ENCODE measurements around the gene SPART.

Gene SPART

DNA sequence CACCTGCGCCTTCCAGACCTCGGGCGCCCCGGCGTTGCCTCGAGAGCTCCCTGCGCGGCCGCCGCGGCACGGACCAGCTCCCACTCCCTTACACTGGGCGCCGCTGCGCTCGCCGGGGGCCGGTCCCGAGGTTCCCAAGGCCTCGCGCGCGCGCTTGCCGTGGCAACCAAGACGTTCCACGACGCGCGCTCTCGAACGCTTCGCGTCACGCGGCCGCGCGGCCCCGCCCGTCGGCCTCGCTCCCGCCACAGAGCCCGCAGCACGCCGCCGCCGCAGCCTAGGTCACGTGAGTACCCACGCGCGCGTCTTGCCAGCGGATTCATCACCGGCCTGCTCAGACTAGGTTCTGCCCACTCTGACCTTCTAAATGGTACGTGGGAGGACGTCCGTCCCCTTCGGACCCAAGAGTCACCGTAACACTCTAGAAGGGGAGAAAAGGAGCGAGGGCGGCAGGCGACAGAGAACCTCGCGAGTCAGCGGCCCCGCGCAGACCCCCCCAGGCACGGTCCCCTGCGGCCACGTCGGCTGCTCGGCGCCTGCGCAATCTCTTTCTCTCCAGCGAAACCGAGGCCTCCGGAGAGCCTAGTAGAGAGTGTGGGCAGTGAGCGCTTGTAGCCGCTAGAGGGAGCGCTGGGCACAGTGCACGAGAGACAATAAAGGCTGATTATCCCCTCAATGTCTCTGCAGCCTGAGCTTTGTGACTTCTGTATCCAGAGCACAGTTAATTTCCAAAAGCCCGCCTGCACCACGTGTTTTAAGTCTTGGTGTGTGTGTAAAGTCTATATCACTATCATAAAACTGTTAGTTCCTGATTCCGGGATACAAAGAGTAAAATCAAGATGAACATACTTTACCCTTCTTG lies at the start of gene SPART:
SPART (minus strand) TSS at position 173 of the 862 bp plus-strand sequence. CDS start 10,564 bp downstream, outside the sequence.
- DNase-seq: peak; percentile 93

DNA sequence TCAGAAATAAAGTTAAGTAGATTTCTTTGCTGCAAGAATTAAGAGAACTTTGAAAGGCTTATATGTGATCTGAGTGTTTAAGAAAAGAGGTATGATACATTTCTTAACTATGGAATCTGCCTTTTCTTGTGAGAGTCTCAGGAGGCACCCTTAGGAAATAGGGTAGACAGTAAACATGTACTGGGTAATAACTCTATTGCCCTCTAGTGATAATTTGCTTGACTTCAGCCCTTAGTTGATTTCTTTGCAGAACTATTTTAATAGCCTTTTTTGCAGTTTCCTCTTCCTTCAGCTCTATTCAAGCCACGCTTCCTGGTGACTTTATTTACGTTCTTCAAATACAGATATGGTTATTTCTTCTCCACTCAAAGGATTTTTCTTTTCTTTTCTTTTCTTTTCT lies 49.1 kb upstream of the SPART start:
- DNase-seq: no peak

GRCh38 chr13:36385489-36385888 lies 39.3 kb upstream of the SPART start:
- DNase-seq: no peak

- no peak for DNase-seq
These were observed 35.8 kb upstream of the SPART start for GRCh38 chr13:36382030-36382429.

DNA sequence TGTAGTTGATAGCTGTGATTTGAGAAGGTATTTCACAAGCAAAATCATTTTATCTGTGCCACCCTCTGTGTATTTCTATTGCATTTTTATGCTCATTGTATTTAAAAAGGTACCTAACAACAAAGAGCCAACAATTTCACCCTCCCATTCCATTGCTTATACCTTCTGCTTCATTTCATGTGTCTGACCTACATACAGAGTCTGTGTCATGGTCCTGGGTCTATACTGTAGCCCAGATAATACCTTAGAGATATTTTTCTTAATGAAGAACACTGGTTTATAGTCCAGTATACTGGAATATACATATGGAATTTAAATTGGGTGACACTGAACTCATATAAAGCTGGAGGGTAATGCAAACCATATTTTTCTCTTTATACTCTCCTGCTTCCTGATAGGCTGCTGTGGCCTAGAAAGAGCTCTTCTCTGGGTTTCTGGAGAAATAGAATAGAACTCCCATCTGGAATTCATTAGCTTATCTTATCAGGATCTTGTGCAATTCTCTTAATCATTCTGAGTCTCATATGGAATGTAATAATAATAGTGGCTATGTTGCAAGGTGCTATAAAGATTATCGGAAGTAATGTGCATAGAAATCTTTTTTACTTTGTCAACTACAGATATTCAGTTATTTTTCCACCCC lies 31.8 kb upstream of the SPART start:
- DNase-seq: no peak

- DNase-seq: no peak
These were observed 27.9 kb upstream of the SPART start for GRCh38 chr13:36374063-36374462.

GRCh38 chr13:36371185-36371584 lies 25.0 kb upstream of the SPART start:
- DNase-seq: no peak

DNA sequence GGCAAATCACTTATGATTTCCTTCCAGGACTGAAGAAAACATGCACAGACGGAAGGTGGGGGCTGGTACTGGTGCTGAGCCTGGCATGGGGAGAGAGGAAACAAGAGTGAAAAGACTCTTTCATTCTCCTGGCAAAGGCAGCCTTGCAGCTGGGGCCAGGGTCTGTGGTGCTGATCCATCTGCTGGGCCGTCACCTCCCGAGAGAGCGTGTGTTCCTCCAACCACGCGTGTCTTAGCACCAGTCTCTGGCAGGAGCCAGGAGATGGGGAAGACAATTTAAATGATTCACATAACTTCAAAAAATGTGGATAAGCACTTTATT lies 23.9 kb upstream of the SPART start:
- DNase-seq: no peak

DNA sequence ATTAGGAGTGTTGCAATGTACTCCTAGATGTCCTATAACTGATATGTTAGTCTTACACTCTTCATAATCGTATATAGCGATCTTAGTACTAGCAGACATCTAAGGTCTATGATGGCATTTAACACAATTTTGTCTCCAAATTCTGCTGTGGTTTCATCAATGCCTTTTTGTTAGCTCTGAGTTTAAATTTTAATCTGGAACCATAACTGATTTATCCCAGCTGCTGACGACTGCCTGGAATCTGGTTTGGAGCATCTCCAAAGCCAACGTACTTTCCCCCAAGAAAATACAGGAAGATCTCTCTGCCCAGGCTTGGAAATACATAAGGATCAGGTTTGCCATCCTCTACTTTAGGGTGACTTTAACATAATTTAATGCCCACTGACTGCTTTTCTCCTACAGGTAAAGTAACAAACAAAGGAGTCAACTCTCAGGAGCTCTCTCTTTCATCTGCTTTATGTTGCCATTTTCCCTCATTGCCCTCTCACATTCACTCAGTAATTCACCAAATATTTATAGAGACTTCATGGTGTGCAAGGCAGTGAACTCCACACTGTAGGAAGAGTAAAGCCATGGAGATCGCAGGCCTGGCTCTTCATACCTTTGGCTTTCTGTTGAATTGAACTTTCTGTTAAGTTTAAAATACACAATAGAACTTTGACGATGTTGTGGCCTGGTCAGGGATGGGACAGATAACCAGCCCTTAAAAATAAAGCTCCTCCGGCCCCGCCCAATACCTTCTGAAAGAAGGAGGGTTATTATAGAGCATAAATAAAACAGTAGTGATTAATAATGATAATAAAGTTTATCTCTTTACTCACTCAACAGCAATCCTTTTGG lies 23.3 kb upstream of the SPART start:
- no peak for DNase-seq

DNA sequence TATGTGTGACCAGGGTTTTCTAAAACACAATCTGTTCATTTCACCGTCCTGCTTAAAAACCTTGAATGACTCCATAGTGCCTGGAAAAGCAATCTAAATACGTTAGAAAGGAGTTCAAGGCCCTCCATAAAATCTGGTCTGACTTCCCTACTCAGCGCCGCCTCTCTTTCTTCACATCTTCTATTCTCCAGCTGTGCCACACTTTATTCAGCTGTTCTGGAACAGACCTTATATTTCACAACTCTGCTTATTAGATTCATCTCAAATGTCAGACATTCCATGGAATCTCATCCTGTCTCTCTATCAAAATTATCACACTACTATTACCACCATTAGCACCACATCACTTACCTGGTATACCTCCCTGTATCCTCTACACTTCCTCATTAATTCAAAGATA lies 19.8 kb upstream of the SPART start:
- no peak for DNase-seq

DNA sequence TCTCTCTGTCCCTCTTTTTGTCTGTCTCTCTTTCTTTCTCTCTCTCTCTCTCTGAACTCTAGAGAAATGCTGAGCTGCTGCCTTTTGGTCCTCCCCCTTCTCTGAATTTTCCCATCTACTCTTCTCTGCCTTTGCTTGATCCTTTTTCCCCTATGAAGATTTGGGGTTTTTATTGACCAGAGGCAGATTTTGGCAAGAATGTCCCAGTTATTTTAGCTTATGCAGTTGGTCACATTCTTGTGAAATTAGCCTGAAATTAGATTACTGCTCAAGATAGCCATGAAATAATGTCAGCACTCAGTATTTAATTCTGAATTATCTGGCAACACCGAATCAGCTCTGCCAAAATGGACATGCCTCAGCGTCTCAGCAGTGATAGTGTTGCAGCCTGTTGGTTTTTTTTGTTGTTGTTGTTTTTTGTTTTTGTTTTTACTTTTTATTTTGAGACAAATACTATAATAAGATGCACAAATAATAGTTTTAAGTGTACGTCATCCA lies 17.2 kb upstream of the SPART start:
- DNase-seq: no peak

- no peak for DNase-seq
These were observed 16.7 kb upstream of the SPART start for GRCh38 chr13:36362914-36363313.

GRCh38 chr13:36362251-36362650 lies 16.1 kb upstream of the SPART start:
- DNase-seq: no peak

DNA sequence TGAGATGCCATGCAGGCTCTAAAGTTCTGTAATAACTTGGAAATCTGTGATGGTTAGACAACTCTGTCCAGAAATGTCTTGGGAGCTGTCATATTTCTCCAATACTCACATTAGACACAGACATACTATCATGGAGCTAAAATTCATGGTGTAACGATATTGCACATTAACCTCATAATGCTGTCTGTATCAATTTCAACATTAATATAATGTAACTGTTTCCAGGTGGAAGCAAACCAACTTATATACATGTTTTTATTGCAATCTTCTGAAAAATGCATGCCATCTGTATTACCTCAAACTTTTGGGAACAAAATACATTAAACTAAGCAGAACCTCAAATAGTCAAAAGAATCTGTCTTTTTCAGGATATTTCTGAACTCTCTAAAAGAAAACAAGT lies 14.7 kb upstream of the SPART start:
- no peak for DNase-seq

GRCh38 chr13:36359301-36359950 lies 13.2 kb upstream of the SPART start:
- no peak for DNase-seq

GRCh38 chr13:36358175-36358718 lies 12.1 kb upstream of the SPART start:
- DNase-seq: no peak

- no peak for DNase-seq
These were observed 11.5 kb upstream of the SPART start for GRCh38 chr13:36357692-36358091.

- DNase-seq: no peak
These were observed 11.0 kb upstream of the SPART start for GRCh38 chr13:36357231-36357630.

DNA sequence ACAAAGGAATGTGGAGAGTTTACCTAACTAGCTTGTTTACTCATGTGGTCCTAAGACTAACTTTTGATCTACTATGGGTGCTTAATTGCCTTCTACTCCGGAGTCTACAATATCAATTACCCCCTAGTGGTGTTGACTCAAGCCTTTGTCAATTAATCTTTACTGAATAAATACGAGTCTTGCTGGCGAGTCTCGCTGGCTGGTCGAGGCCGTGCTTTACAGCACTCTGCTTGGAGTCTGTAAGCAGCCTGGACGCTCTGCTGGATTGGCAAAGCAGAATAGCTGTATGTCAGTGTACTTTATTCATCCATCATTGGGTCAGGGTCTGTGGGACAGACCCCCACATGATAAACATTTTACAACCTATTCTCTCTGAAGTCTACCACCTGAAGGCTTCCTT lies 9.9 kb upstream of the SPART start:
- DNase-seq: no peak

DNA sequence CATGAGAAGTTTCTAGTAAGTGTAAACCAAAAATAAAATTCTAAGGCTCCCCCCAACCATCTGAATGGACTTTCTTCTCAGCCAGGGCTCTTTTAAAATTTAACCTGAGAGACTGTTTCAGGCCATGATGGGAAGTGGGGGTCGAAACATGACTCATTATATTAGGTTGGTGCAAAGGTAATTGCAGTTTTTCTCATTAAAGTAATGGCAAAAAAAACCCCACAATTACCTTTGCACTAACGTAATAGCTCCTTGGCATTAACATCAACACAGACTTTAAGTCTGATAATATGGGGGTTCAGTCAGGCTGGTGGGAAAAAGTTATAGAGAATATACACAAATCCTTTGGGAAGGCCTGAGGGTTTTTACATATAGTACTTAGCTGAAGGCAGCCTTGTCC lies 9.4 kb upstream of the SPART start:
- no peak for DNase-seq

- no peak for DNase-seq
These were observed 8.8 kb upstream of the SPART start for GRCh38 chr13:36354842-36355623.

GRCh38 chr13:36353001-36353400 lies 6.8 kb upstream of the SPART start:
- DNase-seq: no peak

All from CD4-positive, alpha-beta T cell treated with Interleukin-6 for 4 hours (primary cell).